ENCODE measurements around the gene UBE2O. TPM values are rescaled to one million over a fixed set of nuclear protein-coding genes. Genes with fewer than 3 reads are reported as not detected.
"Not testable (repeated sequence)": the region's sequence is repeated elsewhere in the genome, so short reads cannot be mapped to it uniquely, and the experiment has no call there.

The UBE2O gene
- total and polyA plus RNA-seq, 4 donors = 25.0 to 47.4 (median 35.8) TPM

GRCh38 chr17:76369804-76370203 is 83.1 kb downstream of the UBE2O start:
- peak in 1 of 6 donors; percentile 64 for DNase-seq (ENCODE audit: low read depth in 4 of 6, low spot score in 6 of 6)
- no peak overlapping the region for H3K27ac ChIP-seq (ENCODE audit: low read depth, low read length)
- H3K27me3 ChIP-seq (ENCODE audit: control insufficient read depth, insufficient read depth, low read length) = no peaks in the 10 kb centered on the region
- no peak overlapping the region for H3K4me3 ChIP-seq (ENCODE audit: low read depth, low read length)
- H3K9me3 ChIP-seq (ENCODE audit: control insufficient read depth, insufficient read depth, low read length) = no peaks in the 10 kb centered on the region
- H3K36me3 ChIP-seq (ENCODE audit: control insufficient read depth, insufficient read depth, low read length) = no peaks in the 10 kb centered on the region
- H3K4me1 ChIP-seq (ENCODE audit: control insufficient read depth, insufficient read depth, low read length) = peaks cover 35% of the 10 kb centered on the region
- WGBS (ENCODE audit: insufficient coverage) = 30% methylated on average over 6 of the region's 7 CpGs

GRCh38 chr17:76369379-76369778 is 83.6 kb downstream of the UBE2O start:
- Histone ChIP-seq H3K36me3 (ENCODE audit: control insufficient read depth, insufficient read depth, low read length) (no peaks in the 10 kb centered on the region), H3K27ac (ENCODE audit: low read depth, low read length) (no peak overlapping the region), H3K9me3 (ENCODE audit: control insufficient read depth, insufficient read depth, low read length) (no peaks in the 10 kb centered on the region), H3K27me3 (ENCODE audit: control insufficient read depth, insufficient read depth, low read length) (no peaks in the 10 kb centered on the region), H3K4me3 (ENCODE audit: low read depth, low read length) (no peak overlapping the region), H3K4me1 (ENCODE audit: control insufficient read depth, insufficient read depth, low read length) (peaks cover 33% of the 10 kb centered on the region)
- WGBS (ENCODE audit: insufficient coverage) = 53% methylated on average over 10 of the region's 10 CpGs
- peak in 1 of 6 donors; percentile 49 for DNase-seq (ENCODE audit: low read depth in 4 of 6, low spot score in 6 of 6)

- DNase-seq (ENCODE audit: low read depth in 4 of 6, low spot score in 6 of 6) = peak in 1 of 6 donors; percentile 61
- H3K27ac ChIP-seq (ENCODE audit: low read depth, low read length) = no peak overlapping the region
Measured at GRCh38 chr17:76368545-76368944, 84.4 kb downstream of the UBE2O start.

GRCh38 chr17:76367642-76368041 is 85.3 kb downstream of the UBE2O start:
- no peaks in the 10 kb centered on the region for H3K9me3 ChIP-seq (ENCODE audit: control insufficient read depth, insufficient read depth, low read length)
- H3K4me1 ChIP-seq (ENCODE audit: control insufficient read depth, insufficient read depth, low read length) = peaks cover 24% of the 10 kb centered on the region
- H3K36me3 ChIP-seq (ENCODE audit: control insufficient read depth, insufficient read depth, low read length) = no peaks in the 10 kb centered on the region
- H3K4me3 ChIP-seq (ENCODE audit: low read depth, low read length) = no peak overlapping the region
- H3K27ac ChIP-seq (ENCODE audit: low read depth, low read length) = no peak overlapping the region
- 68% methylated on average over 3 of the region's 6 CpGs for WGBS (ENCODE audit: insufficient coverage)
- H3K27me3 ChIP-seq (ENCODE audit: control insufficient read depth, insufficient read depth, low read length) = no peaks in the 10 kb centered on the region
- no peak for DNase-seq (ENCODE audit: low read depth in 4 of 6, low spot score in 6 of 6)

More at GRCh38 chr17:76368545-76368944, 84.4 kb downstream of the UBE2O start:
- 65% methylated on average over 3 of the region's 11 CpGs for WGBS (ENCODE audit: insufficient coverage)
- Histone ChIP-seq H3K27me3 (ENCODE audit: control insufficient read depth, insufficient read depth, low read length) (no peaks in the 10 kb centered on the region), H3K36me3 (ENCODE audit: control insufficient read depth, insufficient read depth, low read length) (no peaks in the 10 kb centered on the region), H3K4me1 (ENCODE audit: control insufficient read depth, insufficient read depth, low read length) (peaks cover 27% of the 10 kb centered on the region), H3K4me3 (ENCODE audit: low read depth, low read length) (no peak overlapping the region), H3K9me3 (ENCODE audit: control insufficient read depth, insufficient read depth, low read length) (no peaks in the 10 kb centered on the region)

GRCh38 chr17:76366247-76366646 is 86.7 kb downstream of the UBE2O start:
- no peak overlapping the region for H3K27ac ChIP-seq (ENCODE audit: low read depth, low read length)
- H3K4me3 ChIP-seq (ENCODE audit: low read depth, low read length) = no peak overlapping the region
- WGBS (ENCODE audit: insufficient coverage) = no CpG with 5 or more reads among the region's 3 CpGs
- no peaks in the 10 kb centered on the region for H3K9me3 ChIP-seq (ENCODE audit: control insufficient read depth, insufficient read depth, low read length)
- peaks cover 31% of the 10 kb centered on the region for H3K4me1 ChIP-seq (ENCODE audit: control insufficient read depth, insufficient read depth, low read length)
- no peak for DNase-seq (ENCODE audit: low read depth in 4 of 6, low spot score in 6 of 6)
- no peaks in the 10 kb centered on the region for H3K27me3 ChIP-seq (ENCODE audit: control insufficient read depth, insufficient read depth, low read length)
- H3K36me3 ChIP-seq (ENCODE audit: control insufficient read depth, insufficient read depth, low read length) = no peaks in the 10 kb centered on the region

- Histone ChIP-seq H3K9me3 (ENCODE audit: control insufficient read depth, insufficient read depth, low read length) (no peaks in the 10 kb centered on the region), H3K4me1 (ENCODE audit: control insufficient read depth, insufficient read depth, low read length) (peaks cover 28% of the 10 kb centered on the region), H3K36me3 (ENCODE audit: control insufficient read depth, insufficient read depth, low read length) (no peaks in the 10 kb centered on the region), H3K27me3 (ENCODE audit: control insufficient read depth, insufficient read depth, low read length) (no peaks in the 10 kb centered on the region), H3K27ac (ENCODE audit: low read depth, low read length) (no peak overlapping the region), H3K4me3 (ENCODE audit: low read depth, low read length) (no peak overlapping the region)
- 69% methylated on average over 6 of the region's 12 CpGs for WGBS (ENCODE audit: insufficient coverage)
- peak in 1 of 6 donors; percentile 29 for DNase-seq (ENCODE audit: low read depth in 4 of 6, low spot score in 6 of 6)
Measured at GRCh38 chr17:76365256-76365903, 87.6 kb downstream of the UBE2O start.

- 89% methylated on average over 6 of the region's 11 CpGs for WGBS (ENCODE audit: insufficient coverage)
- H3K27ac ChIP-seq (ENCODE audit: low read depth, low read length) = no peak overlapping the region
Measured at GRCh38 chr17:76363107-76363842, 89.7 kb downstream of the UBE2O start.

GRCh38 chr17:76360461-76360860 is 92.5 kb downstream of the UBE2O start:
- Histone ChIP-seq H3K4me3 (ENCODE audit: low read depth, low read length) (no peak overlapping the region), H3K36me3 (ENCODE audit: control insufficient read depth, insufficient read depth, low read length) (no peaks in the 10 kb centered on the region), H3K9me3 (ENCODE audit: control insufficient read depth, insufficient read depth, low read length) (no peaks in the 10 kb centered on the region), H3K4me1 (ENCODE audit: control insufficient read depth, insufficient read depth, low read length) (peaks cover 11% of the 10 kb centered on the region), H3K27me3 (ENCODE audit: control insufficient read depth, insufficient read depth, low read length) (no peaks in the 10 kb centered on the region), H3K27ac (ENCODE audit: low read depth, low read length) (no peak overlapping the region)
- WGBS (ENCODE audit: insufficient coverage) = no CpG with 5 or more reads among the region's 2 CpGs
- DNase-seq (ENCODE audit: low read depth in 4 of 6, low spot score in 6 of 6) = no peak

More at GRCh38 chr17:76363107-76363842, 89.7 kb downstream of the UBE2O start:
- no peaks in the 10 kb centered on the region for H3K9me3 ChIP-seq (ENCODE audit: control insufficient read depth, insufficient read depth, low read length)
- H3K4me1 ChIP-seq (ENCODE audit: control insufficient read depth, insufficient read depth, low read length) = peaks cover 13% of the 10 kb centered on the region
- H3K27me3 ChIP-seq (ENCODE audit: control insufficient read depth, insufficient read depth, low read length) = no peaks in the 10 kb centered on the region
- no peak overlapping the region for H3K4me3 ChIP-seq (ENCODE audit: low read depth, low read length)
- no peaks in the 10 kb centered on the region for H3K36me3 ChIP-seq (ENCODE audit: control insufficient read depth, insufficient read depth, low read length)
- DNase-seq (ENCODE audit: low read depth in 4 of 6, low spot score in 6 of 6) = no peak

GRCh38 chr17:76359776-76360175 is 93.2 kb downstream of the UBE2O start:
- not testable (repeated sequence) for H3K27ac ChIP-seq (ENCODE audit: low read depth, low read length); H3K36me3 ChIP-seq (ENCODE audit: control insufficient read depth, insufficient read depth, low read length); H3K27me3 ChIP-seq (ENCODE audit: control insufficient read depth, insufficient read depth, low read length); H3K4me3 ChIP-seq (ENCODE audit: low read depth, low read length); H3K9me3 ChIP-seq (ENCODE audit: control insufficient read depth, insufficient read depth, low read length); DNase-seq (ENCODE audit: low read depth in 4 of 6, low spot score in 6 of 6)
- 86% methylated on average over 5 of the region's 6 CpGs for WGBS (ENCODE audit: insufficient coverage)
- peaks cover 11% of the 10 kb centered on the region for H3K4me1 ChIP-seq (ENCODE audit: control insufficient read depth, insufficient read depth, low read length)

GRCh38 chr17:76359375-76359774 is 93.6 kb downstream of the UBE2O start:
- 93% methylated on average over 4 of the region's 6 CpGs for WGBS (ENCODE audit: insufficient coverage)
- no peak overlapping the region for H3K27ac ChIP-seq (ENCODE audit: low read depth, low read length)
- H3K4me3 ChIP-seq (ENCODE audit: low read depth, low read length) = no peak overlapping the region
- H3K36me3 ChIP-seq (ENCODE audit: control insufficient read depth, insufficient read depth, low read length) = no peaks in the 10 kb centered on the region
- H3K4me1 ChIP-seq (ENCODE audit: control insufficient read depth, insufficient read depth, low read length) = peaks cover 15% of the 10 kb centered on the region
- no peaks in the 10 kb centered on the region for H3K27me3 ChIP-seq (ENCODE audit: control insufficient read depth, insufficient read depth, low read length)
- H3K9me3 ChIP-seq (ENCODE audit: control insufficient read depth, insufficient read depth, low read length) = no peaks in the 10 kb centered on the region
- no peak for DNase-seq (ENCODE audit: low read depth in 4 of 6, low spot score in 6 of 6)

All from spinal cord (tissue), 10 donors.